NOMO-1 treated with dmso at 0.1 percent for 144 hours (cell line): ENCODE results near the gene EPHA6.

Source experiments
- DNase-seq: peaks from one replicate; lab custom pipeline; 2025; ENCODE audit not compliant: unreplicated experiment; lab: John Stamatoyannopoulos, UW

The EPHA6 gene

GRCh38 chr3:97148931-97149330 is 334.5 kb downstream of the EPHA6 start:
- no peak for DNase-seq

DNA sequence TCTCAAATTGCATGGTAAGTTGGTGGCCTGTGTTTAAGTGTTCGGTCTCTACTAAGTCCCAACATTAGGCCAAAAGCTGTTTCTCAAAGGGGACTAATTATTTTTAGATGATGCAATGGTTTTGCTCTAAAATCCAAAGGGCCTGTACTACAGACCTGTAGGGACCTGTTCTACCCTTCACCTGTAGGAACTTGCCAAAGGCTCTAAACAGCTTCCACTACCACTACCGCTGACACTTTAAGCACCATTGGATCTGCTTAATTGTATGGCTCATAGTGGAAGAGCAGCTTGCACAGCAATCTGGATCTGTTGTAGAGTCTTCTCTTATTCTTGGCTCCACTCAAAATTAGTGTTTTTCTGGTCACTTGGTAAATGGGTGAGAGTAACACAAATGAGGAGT is 346.8 kb downstream of the EPHA6 start:
- no peak for DNase-seq

DNA sequence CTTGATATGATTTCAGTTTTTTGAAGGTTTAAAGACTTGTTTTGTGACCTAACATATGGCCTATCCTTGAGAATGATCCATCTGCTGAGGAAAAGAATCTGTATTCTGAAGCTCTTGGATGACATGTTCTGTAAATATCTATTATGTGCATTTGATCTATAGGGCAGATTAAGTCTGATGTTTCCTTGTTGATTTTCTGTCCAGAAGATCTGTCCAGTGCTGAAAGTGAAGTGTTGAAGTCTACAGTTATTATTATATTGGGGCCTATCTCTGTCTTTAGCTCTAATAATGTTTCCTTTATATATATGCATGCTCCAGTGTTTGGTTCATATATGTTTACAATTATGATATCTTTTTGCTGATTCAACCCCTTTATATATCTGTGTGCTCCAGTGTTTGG is 362.8 kb downstream of the EPHA6 start:
- no peak for DNase-seq

DNA sequence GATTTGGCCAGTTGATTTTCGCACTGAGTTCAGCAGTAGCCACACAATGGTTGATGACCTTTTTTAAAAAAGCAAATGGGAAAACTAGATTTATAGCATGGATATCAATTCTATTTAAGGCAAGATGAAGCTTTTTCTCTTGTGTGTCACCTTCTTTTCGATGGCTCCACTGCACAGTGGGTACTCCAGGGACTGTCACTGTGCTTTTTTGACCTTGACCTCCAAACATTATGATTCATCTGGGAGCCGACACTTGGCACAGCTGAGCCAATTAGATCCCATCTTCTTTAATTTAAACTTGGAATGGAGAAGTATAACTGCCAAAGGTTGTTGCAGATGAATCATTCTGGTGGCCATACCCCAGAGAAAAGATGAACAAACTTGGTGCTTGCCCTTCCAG is 367.3 kb downstream of the EPHA6 start:
- no peak for DNase-seq

GRCh38 chr3:97187771-97188170 is 373.4 kb downstream of the EPHA6 start:
- no peak for DNase-seq

DNA sequence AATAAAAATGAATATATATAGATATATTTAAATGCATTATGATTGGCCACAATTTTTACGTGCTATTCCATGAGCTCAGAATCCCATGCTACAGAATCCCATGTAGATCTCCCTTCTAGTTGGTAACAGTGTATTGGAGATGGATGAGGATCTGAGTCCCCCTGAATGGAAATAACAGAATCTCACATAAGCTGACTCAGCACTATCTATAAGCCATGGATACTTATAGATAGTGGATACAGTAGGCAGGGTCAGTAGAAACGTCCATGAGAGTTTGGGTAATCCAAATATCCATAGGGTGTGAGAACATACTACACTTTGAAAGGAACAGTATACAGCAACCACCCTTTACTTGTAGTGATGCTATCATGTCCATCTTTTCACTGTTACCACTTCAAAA is 375.4 kb downstream of the EPHA6 start:
- no peak for DNase-seq

DNA sequence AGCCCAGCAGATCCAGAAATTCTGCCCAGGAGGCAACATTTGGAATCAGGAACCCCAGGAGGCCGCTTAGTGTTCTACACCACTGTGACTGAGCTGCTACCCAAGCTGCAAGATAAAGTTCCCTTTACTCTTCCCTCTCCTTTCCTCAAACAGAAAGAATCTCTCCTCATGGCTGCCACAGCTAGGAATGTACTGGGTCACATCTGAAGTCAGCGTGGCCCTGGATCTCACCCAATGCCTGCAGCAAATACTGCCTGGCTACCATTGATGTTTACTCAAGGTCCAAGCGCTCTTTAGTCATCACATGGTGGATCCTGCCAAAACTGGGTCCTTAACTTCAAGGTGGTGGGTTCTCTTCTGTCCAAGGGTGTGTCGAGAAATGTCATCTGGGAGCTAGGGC is 382.7 kb downstream of the EPHA6 start:
- no peak for DNase-seq

DNA sequence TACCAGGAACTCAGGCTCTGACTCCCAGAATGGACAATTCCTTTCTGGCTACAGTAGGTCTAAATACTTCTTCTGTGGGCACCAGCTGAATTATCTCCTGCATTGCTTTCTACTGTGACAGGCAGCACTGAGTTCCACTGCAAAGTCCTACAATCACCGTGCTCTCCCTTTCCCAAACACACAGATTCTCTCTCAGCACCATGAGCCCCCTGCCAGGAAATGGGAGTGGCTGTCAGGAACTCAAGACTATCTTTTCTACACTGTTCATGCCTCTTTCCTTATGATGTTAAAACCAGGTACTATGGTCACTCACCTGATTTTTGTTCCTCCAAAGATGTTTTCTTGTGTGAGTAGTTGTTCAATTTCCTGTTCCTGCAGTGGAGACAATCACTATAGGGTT is 383.4 kb downstream of the EPHA6 start:
- no peak for DNase-seq

DNA sequence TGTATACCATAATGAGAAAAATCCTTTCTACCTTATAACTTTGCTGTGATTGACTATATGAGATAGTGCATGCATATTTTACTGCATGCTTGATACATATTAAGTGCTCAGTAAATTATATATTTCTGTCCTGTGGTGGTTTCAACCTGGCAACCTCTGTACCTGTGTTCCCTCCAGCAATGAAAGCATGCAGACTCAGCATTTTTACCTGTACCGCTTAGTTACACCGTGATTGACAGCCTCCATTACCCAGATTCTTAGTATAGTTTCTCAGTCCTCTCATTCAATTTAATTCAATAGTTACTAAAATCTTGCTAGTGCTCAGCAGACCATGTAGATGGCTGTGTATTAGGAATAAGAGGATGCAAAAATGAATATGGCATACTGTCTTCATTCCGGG is 386.0 kb downstream of the EPHA6 start:
- no peak for DNase-seq

DNA sequence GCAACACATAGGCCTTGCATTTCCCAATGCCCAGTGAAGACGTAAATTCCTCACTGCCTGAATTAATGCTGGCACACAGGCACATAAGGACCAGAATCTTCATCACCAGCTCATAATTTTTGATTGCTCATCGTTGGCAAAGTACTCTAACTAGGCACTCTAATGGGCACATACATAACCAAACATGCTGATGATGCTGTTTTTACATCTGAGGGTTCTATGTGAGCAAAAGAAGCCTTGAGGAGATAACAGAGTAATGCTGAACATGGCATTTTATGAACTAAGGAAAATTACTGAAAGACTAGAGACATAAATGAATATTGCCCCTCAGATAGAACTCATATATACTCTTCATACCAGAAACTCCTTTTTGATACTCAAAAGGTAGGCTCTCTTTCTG is 387.4 kb downstream of the EPHA6 start:
- DNase-seq = no peak

DNA sequence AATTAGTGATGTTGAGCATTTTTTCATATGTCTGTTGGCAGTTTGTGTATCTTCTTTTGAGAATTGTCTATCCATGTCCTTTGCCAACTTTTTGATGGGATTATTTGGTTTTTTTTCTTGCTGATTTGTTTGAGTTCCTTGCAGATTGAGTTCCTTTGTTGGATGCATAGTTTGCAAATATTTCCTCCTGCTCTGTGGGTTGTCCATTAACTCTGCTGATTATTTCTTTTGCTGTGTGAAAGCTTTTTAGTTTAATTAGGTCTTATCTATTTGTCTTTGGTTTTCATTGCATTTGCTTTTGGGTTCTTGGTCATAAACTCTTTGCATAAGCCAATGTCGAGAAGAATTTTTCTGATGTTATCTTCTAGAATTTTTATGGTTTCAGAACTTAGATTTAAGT is 414.6 kb downstream of the EPHA6 start:
- no peak for DNase-seq

DNA sequence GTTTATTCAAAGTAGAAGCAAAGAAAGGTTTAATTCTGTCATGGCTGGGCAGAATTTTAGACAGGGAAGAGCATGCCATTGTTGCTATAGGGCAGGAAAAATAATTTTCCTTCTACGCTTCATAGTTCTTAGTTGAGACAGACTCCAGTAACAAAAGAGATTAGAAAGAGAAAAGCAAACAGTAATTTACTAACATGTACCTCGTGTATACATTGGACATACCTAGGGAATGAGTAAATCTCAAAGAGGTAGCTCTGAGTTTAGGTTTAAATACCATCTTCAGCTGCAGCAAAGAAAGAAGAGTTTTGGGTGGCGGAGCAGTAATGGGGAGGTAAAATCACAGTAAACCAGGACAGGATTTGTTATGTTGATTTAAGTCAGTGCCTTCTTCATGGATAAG is 416.1 kb downstream of the EPHA6 start:
- no peak for DNase-seq

- DNase-seq = no peak
These were observed 418.1 kb downstream of the EPHA6 start for GRCh38 chr3:97232393-97233034.

GRCh38 chr3:97235179-97235578 is 420.8 kb downstream of the EPHA6 start:
- DNase-seq = no peak

GRCh38 chr3:97235611-97236315 is 421.4 kb downstream of the EPHA6 start:
- no peak for DNase-seq

DNA sequence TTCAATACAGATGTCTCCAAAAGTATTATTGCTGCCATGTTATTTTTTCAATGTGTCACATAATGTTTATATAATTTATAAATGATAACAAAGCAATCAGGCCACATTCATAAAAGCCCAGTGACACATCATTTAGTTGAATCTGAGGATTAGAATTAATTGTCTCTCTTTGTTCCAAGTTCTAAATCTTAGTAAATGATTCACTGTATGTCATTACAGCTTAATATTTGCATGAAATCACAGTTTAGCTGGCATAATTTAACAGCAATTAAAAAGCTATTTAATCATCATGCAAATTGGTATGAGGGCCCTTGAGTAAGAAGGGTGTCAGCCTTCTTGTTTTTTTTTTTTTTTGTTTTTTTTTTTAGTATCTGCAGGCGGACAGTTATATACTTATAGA is 427.0 kb downstream of the EPHA6 start:
- no peak for DNase-seq

DNA sequence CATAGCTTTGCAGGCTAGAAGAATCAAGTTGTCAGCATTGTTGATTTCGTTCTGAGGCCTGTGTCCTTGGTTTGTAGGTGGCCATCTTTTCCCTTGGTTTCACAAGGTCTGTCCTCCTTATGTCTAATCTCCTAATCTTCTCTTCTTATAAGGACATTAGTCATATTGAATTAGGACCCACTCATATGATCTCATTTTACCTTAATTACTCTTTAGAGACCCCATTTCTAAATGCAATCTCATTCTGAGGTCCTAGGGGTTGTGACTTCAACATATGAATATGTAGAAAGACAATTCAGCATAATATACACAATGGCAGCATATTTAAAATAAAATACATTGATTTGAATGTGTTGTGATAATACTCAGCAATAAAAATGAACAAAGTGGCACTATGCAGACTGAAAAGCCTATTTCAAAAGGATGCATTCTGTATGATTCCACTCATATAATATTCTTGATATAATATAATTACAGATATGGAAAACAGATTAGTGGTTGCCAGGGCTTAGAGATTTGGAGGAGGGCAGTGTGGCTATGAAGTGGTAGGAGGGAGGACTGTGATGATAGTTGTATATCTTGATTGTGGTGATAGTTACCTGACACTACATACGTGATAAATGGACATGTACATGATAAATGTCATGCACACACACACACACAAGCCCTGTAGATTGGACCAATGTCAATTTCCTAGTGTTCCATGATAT is 431.0 kb downstream of the EPHA6 start:
- no peak for DNase-seq

DNA sequence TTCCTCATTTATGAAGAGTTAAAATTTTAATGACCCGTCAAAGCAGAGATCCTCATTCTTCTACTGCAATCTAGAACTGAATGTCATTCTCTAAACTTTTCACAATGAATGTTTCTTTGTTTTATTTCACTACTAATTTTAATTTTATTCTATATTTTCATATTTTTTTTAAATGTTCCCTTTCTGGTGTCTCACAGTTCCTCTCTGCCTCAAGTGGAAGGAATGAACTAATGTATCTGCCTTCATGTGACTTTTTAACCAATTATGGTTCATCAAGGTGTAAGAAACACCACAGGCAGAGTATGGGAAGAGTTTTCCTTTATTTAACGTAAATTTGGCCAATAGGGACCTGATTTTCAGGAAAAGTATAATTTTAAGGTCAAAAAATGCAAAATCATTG is 441.7 kb downstream of the EPHA6 start:
- DNase-seq = no peak

DNA sequence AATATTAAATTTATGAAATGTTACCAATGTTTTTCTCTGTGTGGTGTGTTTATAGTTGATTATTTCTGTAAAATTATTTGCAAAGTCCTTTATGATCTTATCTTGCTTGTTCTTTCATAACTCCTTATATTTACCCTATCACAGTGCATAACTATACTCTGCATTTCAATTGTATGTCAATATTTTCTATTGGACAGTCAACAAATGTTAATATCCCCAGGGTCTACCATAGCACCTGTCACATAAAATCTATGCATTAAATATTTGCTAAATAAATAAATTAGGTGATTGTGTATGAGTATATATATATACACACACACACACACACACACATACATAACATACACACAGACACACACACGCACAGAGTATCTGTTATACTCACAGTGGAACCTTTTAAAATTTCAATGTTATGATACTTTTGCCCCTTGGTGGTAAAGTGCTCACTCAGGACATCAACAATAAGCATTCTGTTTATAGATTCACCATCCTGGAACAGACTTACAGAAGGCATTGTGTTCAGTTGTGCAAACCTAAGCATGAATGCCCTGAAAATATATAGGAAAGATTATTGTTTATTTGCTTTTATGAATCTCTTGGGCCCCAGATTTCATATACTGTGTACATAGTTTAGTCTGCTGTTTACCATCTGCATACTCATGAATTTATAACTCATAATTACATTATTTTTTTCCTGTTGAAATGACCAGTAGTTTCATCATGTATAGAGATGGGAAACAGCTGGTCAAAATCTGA is 443.7 kb downstream of the EPHA6 start:
- no peak for DNase-seq

DNA sequence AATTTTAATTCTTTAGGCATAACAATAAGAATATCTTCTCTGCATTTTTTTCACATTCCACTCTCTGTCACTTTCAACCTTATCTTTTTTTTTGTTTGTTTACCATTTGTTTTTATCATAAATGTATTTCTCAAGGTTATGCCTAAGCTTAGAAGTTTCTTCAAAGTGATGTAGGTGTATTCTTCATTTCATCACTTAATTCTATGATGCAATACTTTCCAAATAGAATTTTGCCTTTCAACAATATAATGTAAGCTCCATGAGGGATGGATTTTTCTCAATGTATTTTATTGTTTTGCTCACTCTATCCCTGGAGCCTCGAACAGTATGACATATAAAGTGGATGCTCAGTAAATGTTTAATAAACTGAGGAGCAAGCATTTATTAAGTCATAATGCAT is 444.9 kb downstream of the EPHA6 start:
- DNase-seq = no peak

GRCh38 chr3:97264180-97264579 is 449.8 kb downstream of the EPHA6 start:
- no peak for DNase-seq
